HG03342 (cell line): ENCODE measurements around the gene CNN2.

Experiments
- ATAC-seq: cut with Tn5 transposase; IDR thresholded peaks from one replicate; pipeline ENCODE4 v1.9.1; 2021; ENCODE audit warnings: mild to moderate bottlenecking, moderate library complexity; ENCODE audit not compliant: unreplicated experiment

CNN2 gene

DNA sequence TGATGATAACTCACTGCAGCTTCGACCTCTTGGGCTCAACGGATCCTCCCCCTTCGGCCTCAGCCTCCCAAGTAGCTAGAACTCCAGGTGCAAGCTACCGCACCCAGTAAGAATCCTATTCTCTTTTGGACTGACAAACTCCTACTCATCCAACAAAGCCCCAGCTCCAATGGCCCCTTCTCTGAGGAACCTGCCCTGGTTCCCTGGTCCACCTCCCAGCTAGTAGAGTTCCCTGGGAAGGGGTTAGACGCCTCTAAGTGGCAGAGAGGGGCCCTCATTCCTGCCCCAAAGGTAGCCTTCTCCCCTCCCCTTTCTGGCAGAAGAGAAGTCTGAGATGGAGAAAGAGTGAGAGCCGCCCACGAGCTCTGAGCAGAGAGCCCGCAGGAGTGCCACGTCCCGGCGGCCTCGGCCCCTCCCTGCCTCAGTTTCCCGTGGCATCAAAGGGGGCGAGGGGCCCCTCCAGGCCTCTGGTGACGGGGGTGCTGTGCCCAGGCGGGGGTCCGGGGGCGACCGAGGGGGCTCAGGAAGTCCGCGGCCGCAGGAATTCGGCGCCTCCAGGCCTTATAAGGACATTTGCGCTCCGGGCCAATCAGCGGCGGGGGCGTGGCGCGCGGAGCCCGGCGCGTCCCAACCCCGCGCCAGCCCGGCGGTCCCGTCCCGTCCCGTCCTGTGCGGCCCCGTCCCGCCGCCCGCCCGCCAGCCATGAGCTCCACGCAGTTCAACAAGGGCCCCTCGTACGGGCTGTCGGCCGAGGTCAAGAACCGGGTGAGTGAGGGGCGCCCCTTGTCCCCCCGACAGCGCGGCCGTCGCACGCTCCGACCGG, at the start of gene CNN2:
Gene CNN2, plus strand, starts transcription at position 649 of the 823 bp plus-strand sequence. Its CDS starts 54 bp downstream, at position 703.
- peak; percentile 40 for ATAC-seq

DNA sequence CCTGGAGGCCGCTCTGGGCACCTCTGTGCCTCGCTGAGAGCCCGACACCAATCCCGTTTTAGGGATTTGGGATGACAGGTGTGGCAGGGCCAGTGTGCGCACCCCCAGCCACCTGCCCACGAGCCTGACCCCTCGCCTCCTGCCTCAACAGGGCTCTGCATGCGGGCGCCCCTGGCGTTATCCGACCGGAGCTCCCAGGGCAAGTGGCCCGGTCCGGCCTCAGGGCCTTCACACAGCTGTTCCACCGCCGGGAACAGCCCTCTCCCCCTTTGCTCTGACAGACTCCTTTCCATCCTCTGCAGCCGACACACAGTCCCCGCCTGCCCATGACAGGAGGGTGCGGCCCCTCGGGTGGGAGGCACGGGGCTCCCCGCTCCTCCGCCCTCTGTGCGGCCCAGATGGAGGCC, 49.3 kb upstream of the CNN2 start:
- no peak for ATAC-seq

DNA sequence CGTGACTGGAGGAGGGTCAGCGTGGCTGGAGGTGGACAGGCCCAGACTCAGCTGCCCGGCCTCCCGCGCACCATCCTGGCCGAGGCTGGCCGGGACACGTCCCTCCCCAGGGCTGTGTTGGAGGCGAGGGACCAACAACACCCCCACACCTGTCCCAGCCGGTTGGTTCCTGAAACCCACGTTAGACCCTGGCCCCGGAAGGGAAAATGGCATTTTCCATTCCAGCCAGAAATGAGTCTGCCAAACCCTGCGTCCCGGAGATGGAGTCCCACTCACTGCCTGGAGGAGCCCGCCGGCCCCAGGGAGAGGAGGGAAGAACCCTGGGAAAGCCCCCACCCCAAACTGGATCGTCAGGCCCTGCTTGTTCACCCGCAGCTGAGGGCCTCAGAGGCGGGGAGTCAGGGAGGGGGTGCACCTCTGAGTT, 47.1 kb upstream of the CNN2 start:
- no peak for ATAC-seq

DNA sequence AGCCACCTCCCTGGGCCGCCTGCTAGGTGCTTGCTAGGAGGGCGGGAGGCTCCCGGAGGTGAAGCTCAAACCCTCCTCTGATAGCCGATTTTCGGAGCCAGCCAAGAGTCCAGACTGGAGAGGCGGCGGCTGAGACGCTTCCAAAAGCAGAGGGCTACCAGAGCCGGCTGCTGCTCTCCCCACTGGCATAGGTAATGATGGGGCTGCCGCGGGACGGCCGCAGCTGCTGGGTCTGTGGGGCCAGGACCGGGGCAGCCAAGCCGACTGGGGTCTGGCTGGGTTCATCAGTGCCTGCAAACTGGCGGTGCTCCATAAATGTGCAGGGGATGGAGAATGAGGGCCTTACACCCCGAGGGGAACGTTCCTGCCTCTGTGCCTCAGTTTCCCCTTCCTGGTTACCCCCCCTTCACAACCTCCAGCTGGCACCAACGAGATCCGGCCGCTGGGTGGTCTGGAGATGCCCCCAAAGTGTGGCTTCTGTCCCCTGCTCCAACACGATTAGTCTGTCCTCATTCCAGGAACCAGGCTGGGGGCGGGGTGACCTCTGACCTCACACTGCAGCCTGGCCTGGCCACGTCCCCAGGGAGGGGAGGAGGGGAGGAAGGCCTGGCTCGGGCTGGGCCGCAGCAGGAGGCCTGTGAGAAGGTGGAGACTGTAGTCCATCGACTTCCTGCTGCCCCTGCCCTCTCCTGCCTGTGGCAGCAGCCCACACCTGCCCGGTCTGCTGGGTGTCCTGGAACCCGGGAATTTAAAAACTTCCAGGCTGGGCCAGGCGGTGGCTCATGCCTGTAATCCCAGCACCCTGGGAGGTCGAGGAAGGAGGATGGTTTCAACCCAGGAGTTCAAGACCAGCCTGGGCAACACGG, 46.0 kb upstream of the CNN2 start:
- no peak for ATAC-seq

DNA sequence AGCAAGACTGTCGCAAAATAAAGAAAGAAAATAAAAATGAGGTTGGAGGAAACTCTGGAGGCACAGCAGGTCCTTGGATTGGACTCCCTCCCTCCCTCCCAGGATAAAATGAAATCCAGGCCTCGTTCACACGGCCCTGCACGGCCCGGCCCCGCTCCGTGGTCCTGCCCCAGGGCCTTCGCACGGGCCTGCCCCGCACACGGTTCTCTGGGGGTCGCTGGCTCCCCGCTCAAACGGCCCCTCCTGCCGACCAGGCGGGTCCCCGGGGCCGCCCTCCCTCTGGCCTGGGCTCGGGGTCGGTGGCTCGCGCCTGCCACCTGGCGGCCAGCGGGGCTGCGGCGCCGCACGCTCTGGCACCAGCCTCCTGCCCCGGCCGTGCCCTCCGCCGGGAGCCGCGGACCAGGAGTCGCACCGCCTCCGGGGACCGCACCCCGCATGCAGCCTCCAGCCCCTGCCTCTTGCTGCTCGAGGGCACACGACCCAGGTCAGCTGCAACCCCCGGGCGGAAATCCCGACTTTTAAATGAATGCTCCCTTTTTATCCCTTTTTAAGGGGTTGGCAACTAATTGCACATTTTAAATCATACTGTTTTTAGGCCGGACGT, 43.7 kb upstream of the CNN2 start:
- peak; percentile 43 for ATAC-seq

DNA sequence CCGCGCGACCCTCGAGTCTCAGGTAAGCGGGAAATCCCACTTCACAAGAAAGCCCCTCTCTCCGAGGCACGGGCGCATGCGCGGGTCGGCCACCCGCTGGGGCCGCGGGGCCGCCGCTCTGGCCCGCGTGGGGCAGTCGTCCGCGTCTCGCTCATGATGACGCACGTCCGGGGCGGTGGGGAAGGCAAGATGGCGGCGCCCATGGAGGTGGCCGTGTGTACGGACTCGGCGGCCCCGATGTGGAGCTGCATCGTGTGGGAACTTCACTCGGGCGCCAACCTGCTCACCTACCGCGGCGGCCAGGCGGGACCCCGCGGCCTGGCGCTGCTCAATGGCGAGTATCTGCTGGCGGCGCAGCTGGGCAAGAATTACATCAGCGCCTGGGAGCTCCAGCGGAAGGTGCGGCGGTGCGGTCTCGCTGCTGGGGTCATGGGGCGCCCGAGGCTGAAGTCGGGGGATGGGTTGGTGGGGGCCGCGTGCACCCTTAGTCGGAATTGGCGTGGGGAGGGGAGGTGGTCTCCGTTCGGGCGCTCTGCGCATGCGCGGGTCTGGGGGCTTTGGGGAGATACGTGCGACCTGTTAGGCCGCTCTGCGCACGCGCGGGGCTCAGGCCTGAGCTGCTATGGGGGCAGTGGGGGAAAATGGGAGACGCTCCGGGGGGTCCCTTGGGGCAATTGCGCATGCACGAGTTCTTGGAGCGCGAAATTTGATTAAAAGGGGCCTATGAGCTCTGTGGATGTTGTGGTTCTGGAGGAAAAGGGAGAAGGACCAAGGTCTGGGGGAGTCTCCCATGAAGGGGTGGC, 42.0 kb upstream of the CNN2 start, which contains the start of gene WDR18:
Gene WDR18, plus strand, starts transcription at position 181 of the 803 bp plus-strand sequence. Its CDS starts 9 bp downstream, at position 190.
- ATAC-seq: peak; percentile 59

DNA sequence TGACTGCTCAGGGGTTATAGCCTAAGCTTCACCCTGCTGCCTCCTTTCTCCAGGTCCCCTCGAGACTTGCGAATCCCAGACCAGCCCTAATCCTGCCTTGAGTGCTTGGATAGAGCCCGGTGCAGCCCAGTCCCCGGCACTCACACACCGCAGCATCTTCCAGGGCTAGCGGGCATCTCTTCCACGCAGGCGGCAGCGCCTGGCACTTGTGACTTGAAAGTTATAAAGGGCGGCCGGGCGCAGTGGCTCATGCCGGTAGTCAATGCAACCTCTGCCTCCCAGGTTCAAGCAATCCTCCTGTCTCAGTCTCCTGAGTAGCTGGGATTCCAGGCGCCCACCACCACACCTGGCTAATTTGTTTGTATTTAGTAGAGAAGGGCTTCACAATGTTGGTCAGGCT, 40.3 kb upstream of the CNN2 start:
- ATAC-seq: no peak

DNA sequence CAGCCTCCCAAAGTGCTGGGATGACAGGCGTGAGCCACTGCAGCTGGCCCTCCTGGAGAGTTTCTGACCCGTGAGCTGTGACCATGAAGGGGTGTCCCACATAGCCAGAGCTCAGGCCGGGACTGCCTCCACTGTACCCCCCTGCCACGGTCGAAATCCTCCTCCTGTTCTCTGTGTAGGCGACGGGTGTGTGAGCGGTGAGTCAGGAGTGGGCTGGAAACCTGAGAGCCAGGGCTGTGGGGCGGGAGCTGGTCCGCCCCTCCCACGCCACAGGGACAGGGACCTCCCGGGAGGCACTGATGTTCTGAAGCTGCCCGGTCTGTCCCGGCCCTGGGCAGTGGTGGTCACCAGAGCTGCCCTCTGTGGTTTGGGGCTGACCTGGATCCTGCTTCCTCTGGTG, 38.3 kb upstream of the CNN2 start:
- ATAC-seq: no peak

DNA sequence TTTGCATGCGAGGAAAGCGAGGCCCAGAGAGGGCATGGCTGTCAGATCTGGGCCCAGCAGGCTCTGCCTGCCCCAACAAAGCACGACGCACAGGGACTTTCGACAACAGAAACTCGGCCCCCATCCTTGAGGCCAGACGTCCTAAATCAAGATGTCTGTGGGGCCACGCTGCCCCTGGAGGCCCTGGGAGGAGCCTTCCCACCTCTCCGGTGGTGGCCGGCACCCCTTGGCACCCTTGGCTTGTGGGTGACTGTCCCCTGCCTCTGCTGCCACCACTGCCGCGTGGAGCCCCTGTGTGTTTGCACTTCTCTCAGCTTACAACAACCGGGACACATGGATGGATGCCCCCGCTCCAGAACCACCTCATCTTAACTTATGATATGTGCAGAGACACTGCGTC, 37.9 kb upstream of the CNN2 start:
- ATAC-seq: no peak

DNA sequence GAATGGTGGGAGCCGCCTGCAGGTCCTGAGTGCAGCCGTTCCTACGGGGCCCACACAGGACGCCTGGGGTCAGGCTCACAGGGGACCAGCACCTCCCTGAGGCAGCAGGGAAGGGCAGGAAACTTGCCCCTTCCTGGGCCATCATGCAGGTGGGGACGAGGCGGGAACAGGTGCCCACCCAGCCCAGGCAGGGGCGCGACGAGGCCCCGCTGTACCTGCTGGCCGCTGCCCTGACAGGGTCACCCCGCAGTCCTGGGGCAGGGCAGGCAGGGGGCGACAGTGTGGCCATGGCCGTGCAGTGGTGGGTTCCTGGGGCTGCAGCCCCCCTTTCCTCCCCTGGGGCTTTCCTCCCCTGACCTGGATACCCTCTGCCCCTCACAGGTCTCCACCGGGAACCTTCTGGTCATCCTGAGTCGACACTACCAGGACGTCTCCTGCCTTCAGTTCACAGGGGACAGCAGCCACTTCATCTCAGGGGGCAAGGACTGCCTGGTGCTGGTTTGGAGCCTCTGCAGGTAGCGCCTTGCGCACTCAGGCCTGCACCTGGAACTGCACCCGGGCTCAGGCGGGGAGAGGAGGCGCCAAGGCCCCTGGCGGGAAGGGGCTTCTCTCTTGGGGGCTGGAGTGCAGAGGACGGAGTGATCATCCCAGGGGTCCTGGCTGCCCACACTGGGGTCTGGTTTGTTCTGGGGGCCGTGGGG, 36.9 kb upstream of the CNN2 start:
- no peak for ATAC-seq

DNA sequence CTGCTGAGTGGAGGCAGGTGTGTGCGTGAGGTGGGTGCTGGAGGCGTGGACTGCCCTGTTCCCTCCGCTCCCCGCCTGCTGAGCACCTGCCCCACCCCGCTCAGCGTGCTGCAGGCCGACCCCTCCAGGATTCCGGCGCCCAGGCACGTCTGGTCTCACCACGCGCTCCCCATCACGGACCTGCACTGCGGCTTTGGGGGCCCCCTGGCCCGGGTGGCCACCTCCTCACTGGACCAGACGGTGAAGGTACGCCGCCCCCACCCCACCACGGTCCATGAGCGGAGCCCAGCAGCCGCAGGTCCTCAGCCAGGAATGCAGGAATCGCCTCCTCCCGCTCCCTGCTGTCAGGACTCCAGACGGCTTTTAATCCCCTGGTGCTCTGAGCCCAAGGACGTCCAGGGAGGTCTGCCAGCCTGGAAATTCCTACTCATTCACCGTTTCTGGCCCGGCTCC, 36.3 kb upstream of the CNN2 start:
- ATAC-seq: no peak

DNA sequence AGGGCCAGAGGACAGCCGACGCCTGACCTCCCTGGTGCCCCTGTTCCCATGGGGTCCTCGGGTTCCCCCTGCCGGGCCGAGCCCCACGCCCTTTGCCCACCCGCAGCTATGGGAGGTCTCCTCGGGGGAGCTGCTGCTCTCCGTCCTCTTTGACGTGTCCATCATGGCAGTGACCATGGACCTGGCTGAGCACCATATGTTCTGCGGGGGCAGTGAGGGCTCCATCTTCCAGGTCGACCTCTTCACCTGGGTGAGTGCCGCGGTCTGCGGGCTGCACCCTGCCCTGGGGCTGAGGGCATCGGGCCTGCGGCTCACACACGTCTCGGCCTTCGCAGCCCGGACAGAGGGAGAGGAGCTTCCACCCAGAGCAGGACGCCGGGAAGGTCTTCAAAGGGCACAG, 35.7 kb upstream of the CNN2 start:
- ATAC-seq: no peak

DNA sequence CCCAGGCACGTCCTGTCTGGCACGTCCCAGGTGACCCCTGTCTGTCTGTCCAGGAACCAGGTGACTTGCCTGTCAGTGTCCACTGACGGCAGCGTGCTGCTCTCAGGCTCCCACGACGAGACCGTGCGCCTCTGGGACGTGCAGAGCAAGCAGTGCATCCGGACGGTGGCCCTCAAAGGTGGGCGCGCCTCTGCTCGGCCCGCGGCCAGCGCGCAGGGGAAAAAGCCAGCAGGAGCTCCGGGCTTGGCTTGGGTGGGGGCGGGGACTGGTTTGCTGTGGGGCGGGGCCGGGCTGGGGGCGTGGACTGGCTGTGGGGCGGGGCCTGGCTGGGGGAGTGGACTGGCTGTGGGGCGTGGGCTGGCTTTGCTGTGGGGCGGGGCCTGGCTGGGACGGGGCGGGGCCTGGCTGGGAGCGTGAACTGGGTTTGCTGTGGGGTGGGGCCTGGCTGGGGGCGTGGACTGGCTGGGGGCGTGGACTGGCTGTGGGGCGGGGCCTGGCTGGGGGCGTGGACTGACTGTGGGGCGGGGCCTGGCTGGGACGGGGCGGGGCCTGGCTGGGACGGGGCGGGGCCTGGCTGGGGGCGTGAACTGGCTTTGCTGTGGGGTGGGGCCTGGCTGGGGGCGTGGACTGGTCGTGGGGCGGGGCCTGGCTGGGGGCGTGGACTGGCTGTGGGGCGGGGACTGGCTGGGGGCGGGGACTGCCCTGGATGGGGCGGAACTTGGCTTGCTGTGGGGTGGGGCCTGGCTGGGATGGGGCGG, 35.1 kb upstream of the CNN2 start:
- no peak for ATAC-seq

DNA sequence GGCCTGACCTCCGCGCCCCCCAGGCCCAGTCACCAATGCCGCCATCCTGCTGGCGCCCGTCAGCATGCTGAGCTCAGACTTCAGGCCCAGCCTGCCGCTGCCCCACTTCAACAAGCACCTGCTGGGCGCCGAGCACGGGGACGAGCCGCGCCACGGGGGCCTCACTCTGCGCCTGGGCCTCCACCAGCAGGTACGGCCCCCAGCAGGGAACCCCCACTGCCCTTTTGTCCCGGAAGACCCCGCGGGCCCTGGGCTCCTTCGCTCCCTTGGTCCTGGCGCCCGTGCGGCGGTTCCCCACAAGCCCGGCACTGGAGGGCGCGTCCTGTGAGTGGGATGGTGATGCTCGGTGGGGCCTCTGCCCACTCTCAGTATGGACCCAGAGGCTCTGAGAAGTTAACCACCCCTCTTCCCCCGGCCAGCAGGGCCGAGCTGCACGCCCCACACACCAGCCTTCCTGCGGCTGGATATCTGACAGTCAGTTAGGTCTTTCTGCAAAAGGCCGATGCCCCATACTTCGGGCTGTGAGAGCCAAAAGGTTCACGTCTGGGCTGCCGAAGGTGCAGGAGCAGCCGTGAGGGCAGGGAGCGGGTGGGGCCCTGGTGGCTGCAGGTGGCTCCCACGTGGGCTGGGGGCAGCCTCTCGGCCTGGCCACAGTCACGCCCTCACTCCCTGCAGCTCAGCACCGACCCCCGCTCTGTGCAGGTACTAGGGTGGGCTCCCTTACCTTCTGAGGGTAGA, 34.3 kb upstream of the CNN2 start:
- ATAC-seq: no peak

DNA sequence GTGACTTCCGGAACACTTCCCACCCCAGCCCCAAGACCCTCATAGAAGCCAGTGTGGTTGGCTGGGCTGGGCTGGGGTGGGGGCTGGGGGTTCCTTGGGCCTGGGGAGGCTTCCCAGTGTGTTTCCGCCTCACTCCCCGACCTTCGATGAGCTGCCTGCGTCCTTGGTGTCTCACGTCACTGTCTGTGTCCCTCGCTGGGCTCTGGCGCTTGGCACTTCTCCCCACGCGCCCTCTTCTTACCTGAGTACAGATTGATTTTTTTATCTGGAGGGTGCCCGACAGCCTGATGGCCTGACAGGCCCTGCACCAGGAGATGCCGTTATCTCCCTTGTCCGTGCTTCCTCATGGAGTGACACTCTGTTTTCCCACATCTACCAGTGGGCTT, 33.7 kb upstream of the CNN2 start:
- ATAC-seq: no peak

GRCh38 chr19:993361-993830, 33.0 kb upstream of the CNN2 start:
- no peak for ATAC-seq

GRCh38 chr19:993831-994393, 32.5 kb upstream of the CNN2 start:
- no peak for ATAC-seq

DNA sequence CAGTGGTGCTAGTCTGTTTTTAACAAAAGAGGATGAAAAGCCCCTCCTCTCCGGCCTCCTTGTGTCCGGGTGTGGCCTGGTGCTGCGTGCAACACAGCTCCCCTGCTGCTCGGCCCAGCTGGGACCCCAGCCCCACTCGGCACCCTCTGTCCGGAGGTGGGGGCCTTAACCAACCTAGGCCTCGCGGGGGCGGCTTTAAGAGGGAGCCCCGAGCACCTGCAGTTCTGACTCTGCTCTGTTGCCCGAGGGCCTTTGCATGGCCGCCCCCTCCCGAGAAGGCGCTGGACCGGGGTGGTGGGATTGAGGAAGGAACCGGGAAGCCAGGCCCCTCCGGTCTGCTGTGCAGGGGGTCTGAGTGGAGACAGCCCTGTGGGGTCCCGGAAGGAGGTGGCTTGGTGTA, 31.9 kb upstream of the CNN2 start:
- ATAC-seq: no peak
